ENCODE measurements around the gene RNF157.

RNF157 gene

DNA sequence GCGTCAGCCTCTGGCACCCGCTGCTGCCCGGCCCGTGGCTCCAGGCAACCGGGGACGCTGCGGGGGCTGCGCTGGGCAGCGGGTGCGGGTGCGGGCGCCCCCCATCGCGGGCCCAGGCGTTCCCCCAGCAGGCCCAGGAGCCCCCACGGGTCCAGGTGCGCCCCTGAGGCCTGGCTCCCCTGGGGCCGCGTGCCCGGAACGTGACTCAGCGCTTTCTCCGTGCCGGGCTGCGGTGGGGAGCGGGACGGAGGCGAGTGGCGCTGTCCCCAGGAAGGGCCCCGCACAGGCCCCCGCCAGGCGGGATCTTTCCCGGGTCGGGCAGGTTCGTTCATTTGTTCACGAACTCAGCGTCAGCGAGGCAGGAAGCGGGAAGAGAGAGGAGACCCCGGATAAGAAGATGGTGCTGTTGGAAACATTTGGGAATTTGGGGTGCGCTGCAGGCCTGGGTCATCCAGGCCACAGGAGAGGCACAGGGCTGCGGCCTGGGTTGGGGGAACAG is 118.3 kb downstream of the RNF157 start:
- no peak for DNase-seq

DNA sequence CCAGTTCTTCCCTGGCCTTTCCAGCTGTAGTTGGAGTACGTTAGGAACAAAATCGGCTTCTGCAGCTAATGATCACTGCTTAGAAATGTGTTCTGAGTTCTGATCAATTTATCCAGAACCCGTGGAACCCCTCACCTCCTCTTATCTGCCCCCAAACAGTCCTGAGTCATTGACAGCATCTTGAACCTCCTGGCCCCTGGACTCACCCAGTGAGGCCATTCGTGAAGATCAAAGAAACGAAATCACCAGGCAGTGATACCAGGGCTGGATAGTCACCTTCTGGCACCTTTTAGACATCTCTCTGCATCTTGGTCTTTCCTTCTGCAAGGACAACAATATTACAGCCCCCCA is 119.7 kb downstream of the RNF157 start:
- DNase-seq = no peak

DNA sequence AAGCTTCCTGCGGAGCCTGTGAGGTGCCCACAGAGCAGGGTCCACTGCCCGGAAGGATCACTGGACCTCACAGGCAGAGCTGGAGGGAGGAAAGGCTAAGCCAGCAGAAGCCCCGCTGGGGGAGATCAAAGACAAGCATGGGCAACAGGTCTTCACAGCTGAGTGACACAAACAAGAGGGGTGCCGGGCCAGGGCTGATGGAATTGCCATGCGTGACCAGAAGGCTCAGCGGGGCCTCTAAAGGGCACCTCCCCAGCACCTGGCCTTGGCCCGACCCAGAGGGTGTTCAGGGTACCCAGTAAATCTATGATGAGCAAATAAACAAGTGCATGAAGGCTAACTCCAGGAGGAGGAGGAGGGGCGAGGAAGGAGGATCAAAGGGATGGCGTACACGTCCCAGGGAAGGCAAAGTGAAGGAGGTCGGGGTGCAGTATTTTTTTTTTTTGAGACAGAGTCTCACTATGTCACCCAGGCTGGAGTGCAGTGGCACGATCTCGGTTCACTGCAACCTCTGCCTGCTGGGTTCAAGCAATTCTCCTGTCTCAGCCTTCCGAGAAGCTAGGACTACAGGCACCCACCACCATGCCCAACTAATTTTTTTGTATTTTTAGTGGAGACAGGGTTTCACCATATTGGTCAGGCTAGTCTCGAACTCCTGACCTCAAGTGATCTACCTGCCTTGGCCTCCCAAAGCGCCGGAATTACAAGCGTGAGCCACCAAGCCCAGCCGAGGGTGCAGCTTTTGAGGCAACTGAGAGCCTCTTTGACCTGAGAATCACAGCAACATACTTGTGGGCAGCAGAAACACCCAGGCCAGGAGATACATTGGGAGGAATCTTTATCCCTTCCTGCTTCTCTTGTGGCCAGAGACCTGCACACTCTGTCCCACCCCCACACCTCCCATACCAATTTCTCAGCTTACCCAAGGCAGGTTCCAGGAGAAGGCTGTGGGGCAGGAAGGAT is 120.6 kb downstream of the RNF157 start:
- DNase-seq = no peak

DNA sequence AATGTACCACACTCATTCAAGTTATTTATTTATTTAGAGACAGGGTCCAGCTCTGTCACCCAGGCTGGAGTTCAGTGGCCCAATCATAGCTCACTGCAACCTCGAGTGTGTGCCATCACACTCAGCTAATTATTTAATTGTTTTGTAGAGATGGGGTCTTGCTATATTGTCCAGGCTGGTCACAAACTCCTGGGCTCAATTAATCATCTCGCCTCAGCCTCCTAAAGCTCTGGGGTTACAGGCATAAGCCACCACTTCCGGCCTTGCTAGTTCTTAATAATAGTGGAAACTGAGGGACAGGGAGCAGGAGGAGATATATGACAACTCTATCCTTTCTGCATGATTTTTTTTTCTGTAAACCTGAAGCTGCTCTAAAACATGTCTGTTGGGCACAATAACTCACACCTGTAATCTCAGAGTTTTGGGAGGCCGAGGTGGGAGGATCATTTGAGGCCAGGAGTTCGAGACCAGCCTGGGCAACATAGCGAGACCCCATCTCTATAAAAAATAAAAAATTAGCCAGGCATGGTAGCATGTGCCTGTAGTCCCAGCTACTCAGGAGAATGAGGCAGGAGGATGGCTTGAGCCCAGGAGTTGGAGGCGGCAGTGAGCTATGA is 125.0 kb downstream of the RNF157 start:
- no peak for DNase-seq

DNA sequence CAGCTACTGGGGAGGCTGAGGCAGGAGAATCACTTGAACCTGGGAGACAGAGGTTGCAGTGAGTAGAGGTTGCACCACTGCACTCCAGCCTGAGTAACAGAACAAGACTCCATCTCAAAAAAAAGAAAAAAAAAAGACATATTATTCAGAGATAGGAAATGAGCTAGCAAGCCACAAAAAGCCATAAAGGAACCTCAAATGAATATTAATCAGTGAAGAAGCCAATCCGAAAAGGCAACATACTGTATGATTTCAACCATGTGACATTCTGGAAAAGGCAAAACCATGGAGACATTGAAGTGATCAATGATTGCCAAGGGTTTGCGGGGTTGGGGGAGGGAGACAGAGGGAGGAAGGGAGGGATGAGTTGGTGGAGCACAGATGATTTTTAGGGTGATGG is 128.3 kb downstream of the RNF157 start:
- no peak for DNase-seq

DNA sequence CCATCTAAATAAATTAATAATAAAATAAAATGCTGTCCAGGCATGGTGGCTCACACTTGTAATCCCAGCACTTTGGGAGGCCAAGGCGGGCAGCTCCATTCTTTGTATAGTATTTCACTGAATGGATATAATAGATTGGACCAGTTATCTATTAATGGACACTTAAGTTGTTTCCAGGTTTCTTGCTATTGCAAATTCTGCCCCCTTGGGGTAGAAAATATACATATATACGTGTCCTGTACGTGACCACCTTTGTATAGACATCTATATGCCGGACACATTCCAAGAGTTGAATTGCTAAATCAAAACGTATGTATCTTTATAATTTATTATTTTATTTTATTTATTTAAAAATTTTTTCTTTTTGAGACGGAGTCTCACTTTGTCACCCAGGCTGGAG is 132.8 kb downstream of the RNF157 start:
- DNase-seq = no peak

DNA sequence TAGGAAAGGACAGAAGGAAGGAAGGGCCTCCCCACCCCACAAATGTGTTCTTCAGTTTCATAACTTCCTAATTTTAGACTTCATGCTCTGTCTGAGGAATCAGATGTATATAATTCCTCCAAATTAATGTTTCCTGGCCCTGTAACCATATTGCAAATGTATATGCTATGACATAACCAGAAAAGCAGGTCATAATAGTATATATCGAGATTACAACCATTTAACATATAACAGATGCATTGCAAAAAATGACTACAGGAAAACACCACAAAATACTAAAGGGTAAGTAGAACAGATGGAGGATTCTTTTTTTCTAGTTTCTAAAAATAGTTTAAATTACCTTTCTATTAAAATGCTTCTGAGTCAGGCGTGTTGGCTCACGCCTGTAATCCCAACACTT is 133.6 kb downstream of the RNF157 start:
- DNase-seq = no peak

DNA sequence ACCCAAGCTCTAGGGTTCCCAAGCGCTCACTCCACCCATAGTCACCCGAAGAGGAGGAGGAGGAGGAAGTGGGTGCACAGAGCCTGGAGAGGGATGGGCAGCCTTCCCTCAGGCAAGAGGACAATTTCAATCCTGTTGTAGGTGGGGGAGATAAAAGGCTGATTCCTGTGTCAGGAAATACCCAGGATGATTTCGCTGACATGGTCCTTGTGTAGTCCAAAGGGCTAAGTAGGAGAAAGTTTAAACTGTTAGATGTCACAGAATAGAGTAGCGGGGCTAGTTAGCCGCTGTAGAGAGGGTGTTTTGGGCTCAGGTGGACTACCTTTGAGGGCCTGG is 135.4 kb downstream of the RNF157 start:
- no peak for DNase-seq

DNA sequence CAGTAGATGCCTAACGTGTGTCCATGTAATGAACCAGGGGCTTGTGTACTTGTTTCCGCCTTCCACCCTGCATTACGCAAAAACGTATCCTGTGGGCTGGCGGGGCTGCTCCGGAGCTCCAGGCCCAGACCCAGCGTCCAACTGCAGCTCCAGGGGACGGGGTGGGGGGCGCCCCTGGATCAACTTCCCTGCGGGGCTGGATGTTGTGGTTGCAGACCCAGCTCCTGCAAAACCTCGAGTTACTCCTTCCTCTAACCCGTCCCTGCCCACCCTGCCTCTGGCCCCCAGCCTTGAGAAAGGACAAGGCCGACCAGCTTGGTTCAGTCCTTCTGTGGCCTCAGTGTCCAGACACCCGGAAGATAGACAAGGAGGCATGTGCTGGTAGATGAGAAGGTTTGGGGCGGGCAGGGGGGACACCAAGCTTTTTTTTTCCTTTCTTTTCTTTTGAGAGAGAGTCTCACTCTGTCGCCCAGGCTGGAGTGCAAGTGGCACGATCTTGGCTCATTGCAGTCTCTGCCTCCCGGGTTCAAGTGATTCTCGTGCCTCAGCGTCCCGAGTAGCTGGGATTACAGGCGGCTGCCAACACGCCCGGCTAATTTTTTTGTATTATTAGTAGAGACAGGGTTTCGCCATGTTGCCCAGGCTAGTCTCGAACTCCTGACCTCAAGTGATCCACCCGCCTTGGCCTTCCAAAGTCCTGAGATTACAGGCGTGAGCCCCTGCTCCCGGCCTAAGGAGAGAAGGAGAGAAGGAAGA is 136.0 kb downstream of the RNF157 start:
- DNase-seq = no peak

DNA sequence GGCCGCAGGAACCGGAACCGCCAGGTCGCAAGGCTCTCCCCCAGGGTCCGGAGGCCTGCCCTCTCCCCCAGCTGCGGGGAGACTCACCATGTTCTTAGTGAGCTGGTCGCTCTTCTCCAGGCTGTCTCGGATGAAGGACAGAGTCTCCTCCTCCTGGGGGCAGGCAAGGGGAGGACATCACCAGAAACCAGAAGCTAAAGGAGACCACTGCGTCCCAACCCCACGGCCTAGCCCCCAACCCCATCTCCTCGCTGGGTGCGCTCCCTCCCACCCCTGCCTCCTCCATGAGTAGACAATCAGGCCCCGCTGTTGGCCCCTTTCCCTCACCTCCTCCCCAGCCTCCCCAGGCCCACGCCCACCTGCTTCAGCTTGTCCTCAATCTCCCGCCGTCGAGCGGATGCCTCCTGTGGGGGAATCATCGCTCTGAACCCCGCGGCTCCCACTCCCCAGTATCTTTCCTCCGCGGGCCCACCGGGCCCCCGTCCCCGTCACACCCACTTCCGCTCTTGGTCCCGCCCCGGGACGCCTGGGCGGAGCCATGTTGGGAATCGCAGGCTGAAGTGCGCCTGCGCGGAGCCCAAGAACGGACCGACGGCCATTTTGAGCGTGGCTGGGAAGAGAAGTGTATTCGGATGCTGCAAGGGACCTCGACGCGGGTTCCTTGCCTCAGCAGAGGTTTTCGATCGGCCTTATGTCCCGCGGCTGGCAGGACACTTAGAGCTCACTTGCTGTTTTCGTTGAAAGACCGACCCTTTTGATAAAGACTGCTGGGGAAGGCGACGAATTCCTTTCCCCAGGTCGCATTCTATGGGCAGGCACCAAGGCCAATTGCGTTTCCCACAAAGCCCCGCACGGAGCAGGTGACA is 136.8 kb downstream of the RNF157 start, which contains the start of gene EXOC7:
Gene EXOC7 (minus strand): TSS at position 514 of the 866 bp plus-strand sequence. CDS start 95 bp downstream, at position 419.
- peak; percentile 74 for DNase-seq

DNA sequence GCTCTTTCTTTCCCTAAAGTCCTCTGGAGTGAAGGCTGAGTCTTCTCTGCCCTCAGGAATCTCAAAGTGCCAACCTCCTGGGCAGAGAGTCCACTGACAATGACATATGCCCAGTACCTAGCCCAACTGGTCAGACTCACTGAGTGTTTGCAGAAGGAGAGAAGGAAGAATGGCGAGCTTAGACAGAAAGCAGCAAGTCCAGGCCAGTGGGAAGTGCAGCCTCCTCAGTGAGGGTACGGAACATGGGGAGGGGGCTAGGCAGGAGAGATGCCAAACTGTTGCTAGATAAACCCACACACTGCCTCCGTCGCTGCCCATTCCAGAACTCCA is 137.4 kb downstream of the RNF157 start:
- no peak for DNase-seq

DNA sequence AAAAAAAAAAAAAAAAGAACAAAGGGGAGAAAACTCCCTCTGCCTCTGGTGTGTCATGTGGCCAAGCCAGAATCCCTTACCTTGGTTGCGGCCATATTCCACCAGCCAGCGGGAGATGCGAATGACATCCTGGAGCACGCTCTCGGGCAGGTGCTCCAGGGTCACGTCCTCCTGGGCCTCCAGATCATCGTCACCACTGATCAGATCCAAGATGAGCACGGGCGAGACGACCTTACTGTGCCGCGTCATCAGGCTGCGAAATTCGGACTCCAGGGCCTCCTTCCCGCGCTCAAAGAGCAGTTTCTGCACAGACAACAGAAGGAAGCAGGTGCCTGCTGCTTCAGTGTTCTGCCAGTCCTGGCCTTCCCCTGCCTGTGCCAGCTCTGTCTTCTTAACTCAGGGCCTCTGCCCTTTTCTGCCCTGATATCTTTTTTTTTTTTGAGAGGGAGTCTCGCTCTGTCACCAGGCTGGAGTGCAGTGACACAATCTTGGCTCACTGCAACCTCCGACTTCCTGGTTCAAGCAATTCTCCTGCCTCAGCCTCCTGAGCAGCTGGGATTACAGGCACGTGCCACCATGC is 142.5 kb downstream of the RNF157 start:
- no peak for DNase-seq

DNA sequence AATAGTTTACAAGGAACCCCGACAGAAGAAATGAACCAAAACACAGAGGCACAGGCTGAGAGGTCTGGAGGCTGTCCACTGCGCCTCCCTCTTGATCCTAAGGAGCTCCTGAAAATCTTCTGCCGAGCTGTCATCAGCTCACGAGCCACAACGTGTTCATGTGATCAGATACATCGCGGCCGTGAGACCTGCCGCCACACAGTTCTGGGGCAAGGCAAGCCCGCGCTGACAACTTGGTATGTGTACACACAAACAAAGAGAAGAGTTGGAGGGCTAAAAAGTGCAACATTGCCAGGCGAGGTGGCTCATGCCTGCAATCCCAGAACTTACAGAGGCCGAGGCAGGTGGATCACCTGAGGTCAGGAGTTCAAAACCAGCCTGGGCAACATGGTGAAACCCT is 144.3 kb downstream of the RNF157 start:
- DNase-seq = no peak

DNA sequence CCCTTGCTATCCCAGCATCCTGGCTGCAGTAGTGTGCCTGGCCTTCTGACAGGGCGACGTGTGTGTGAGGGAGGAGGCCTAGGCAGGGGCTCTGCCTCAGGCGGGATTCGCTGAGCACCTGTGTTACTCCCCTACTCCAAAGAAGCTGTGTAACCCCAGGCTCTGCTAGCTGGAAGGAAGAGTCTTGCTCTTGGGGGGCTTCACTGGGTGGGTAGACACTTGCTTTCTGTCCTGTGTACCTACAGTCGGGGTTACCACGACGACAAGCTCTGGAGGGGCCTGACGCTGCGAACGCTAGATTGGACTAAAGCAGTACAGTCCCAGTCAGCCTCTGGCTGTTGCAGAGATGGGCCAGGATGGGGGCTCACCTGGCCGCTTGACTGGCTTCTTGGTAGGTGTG is 146.2 kb downstream of the RNF157 start:
- no peak for DNase-seq

DNA sequence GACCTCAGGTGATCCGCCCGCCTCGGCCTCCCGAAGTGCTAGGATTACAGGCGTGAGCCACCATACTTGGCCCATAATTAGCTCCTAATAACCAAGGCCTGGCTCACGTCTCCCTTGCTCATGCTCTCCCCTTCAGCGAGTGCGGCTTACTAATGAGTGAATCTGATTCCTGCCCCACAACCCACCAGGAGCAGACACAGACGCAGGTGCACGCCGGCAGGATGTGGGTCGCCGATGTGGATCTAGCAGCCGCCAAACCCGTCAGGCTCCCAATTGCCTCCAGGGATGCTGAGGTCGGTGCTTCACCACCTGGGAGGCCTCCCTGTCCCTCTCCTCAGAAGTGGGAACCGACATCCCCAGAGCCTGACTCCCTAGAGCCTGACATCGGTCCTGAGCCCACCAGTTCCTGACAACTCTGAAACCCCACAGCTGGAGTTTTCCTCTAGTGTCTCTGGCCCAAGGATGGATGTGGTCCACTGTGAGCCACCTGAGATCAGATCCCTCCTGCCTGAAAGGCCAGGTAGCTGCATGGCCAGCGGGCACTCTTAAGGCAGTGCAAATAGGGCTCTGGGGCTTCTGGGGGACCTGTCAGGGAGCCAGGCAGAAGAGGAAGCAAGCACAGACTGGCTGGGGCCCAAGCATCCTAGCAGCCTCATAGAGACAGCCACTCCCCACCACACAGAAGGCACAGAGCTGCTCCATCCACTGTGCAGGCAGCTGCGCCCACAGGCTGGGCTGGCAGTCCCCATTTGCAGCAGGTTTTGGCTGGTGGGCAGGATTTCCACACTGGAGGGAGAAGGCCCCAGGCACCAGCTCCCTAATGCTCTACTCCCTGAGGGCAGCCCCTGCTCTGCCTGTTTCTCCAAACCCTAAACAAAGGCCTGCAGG is 147.5 kb downstream of the RNF157 start:
- no peak for DNase-seq

Data from NCI-H748 treated with DMSO at 0.1 percent for 48 hours (cell line).